CD4-positive, alpha-beta memory T cell (primary cell): ENCODE measurements around the gene OTOS. TPM values are rescaled to one million over a fixed set of nuclear protein-coding genes. Genes with fewer than 3 reads are reported as not detected.

Source experiments
- CTCF ChIA-PET: fragments of 350-600 bp; sonication (Branson Sonifier 250); formaldehyde crosslinking; loops from one replicate; lab custom pipeline; 2021; ENCODE audit warnings: inconsistent platforms; ENCODE audit not compliant: partially characterized antibody; lab: Charles Lee
- POLR2A ChIA-PET: fragments of 350-600 bp; sonication (Branson Sonifier 250); formaldehyde crosslinking; loops from one replicate; lab custom pipeline; 2021; ENCODE audit not compliant: partially characterized antibody; lab: Charles Lee
- DNase-seq, 5 donors: peaks; one replicate each; pipeline versions ENCODE4 v3.0.0 to v3.0.0-alpha.2; 2020 to 2022; ENCODE audit warnings: mixed read lengths in 1 of 5
- H3K27ac ChIP-seq: one replicate; pipeline ENCODE4 v1.7.0; 2013; ENCODE audit warnings: low read depth, low read length
- H3K27me3 ChIP-seq: 2 replicates; pipeline ENCODE4 v1.7.0; 2013; ENCODE audit warnings: mild to moderate bottlenecking, low read length, moderate library complexity; ENCODE audit not compliant: insufficient read depth
- H3K36me3 ChIP-seq: 2 replicates; pipeline ENCODE4 v1.7.0; 2013; ENCODE audit warnings: mild to moderate bottlenecking, low read length, moderate library complexity; ENCODE audit not compliant: insufficient read depth
- H3K4me1 ChIP-seq: 2 replicates; pipeline ENCODE4 v1.7.0; 2013; ENCODE audit warnings: mild to moderate bottlenecking, low read length, moderate library complexity; ENCODE audit not compliant: insufficient read depth
- H3K4me3 ChIP-seq, 2 donors: one replicate each; pipeline ENCODE4 v1.7.0; 2013; ENCODE audit warnings: low read length in 2 of 2, mild to moderate bottlenecking in 1 of 2
- H3K9me3 ChIP-seq, 2 donors: one replicate each; pipeline ENCODE4 v1.7.0; 2013; ENCODE audit warnings: low read length in 2 of 2, control low read depth in 1 of 2; ENCODE audit not compliant: control insufficient read depth in 1 of 2
- H3K27ac Mint-ChIP-seq, 7 donors: one replicate each; pipeline ENCODE4 v1.8.0; 2020 to 2021; ENCODE audit warnings: mixed read lengths in 7 of 7, mild to moderate bottlenecking in 6 of 7, inconsistent platforms in 3 of 7, moderate library complexity in 3 of 7
- H3K27me3 Mint-ChIP-seq, 2 donors: one replicate each; pipeline ENCODE4 v1.8.0; 2020 to 2021; ENCODE audit warnings: mixed read lengths in 2 of 2
- H3K36me3 Mint-ChIP-seq, 2 donors: one replicate each; pipeline ENCODE4 v1.8.0; 2020 to 2021; ENCODE audit warnings: mixed read lengths in 2 of 2, inconsistent platforms in 1 of 2, mild to moderate bottlenecking in 1 of 2
- H3K4me1 Mint-ChIP-seq, 4 donors: one replicate each; pipeline ENCODE4 v1.8.0; 2020 to 2021; ENCODE audit warnings: mixed read lengths in 4 of 4, mild to moderate bottlenecking in 1 of 4
- H3K4me3 Mint-ChIP-seq, 8 donors: one replicate each; pipeline ENCODE4 v1.8.0; 2020 to 2021; ENCODE audit warnings: mixed read lengths in 8 of 8, mild to moderate bottlenecking in 7 of 8, moderate library complexity in 6 of 8, inconsistent platforms in 3 of 8
- H3K9me3 Mint-ChIP-seq, 8 donors: one replicate each; pipeline ENCODE4 v1.8.0; 2020 to 2021; ENCODE audit warnings: mixed read lengths in 8 of 8, mild to moderate bottlenecking in 5 of 8, inconsistent platforms in 3 of 8, moderate library complexity in 1 of 8
- intact Hi-C: fragments of 100-400 bp; cut with micrococcal nuclease; formaldehyde crosslinking; loops from one replicate; pipeline ENCODE4 v1.15.1; 2023
- polyA plus RNA-seq, 2 donors: library from polyadenylated mRNA; unstranded; fragments of 300-500 nt; fragmentation: Illumina TruSeq; gene quantifications; one replicate each; pipeline ENCODE4 v1.2.3, GENCODE V29; 2021
- total RNA-seq, 2 experiments: library from RNA; stranded (reverse); gene quantifications; one replicate each; pipeline ENCODE4 v1.2.3, GENCODE V29; 2021

OTOS gene
- total and polyA plus RNA-seq, 4 experiments from 2014 or later = not detected

- Mint-ChIP-seq H3K4me1 (peaks cover 0 to 8% (median under 1%) of the 10 kb centered on the region in 4 donors), H3K36me3 (no peaks in the 10 kb centered on the region), H3K9me3 (peaks cover 0 to 1% (median 0%) of the 10 kb centered on the region in 8 donors), H3K27ac (no peak overlapping the region), H3K27me3 (peaks cover 0 to 8% of the 10 kb centered on the region in 2 donors), H3K4me3 (peak overlapping the region in 1 of 8 donors; percentile 17)
- H3K27ac ChIP-seq = no peak overlapping the region
- no peaks in the 10 kb centered on the region for H3K36me3 ChIP-seq
- no peaks in the 10 kb centered on the region for H3K27me3 ChIP-seq
- ChIA-PET CTCF (interaction anchor here (0.9 to 8.8 kb wide), 15 partner anchors 9 to 1110 kb away, joined by 3 to 149 read pairs (median 4); no protein-coding TSS in a partner anchor), POLR2A (interaction anchor here (1.0 to 1.3 kb wide), 3 partner anchors 10 to 209 kb away, joined by 3 to 4 read pairs (median 3); no protein-coding TSS in a partner anchor)
- no peaks in the 10 kb centered on the region for H3K4me1 ChIP-seq
- peak; percentile 70 to 79 (median 74) for DNase-seq
- H3K4me3 ChIP-seq = no peak overlapping the region
- intact Hi-C loops = loop anchor here (5.0 kb wide), 3 partner anchors 212 to 1422 kb away; no protein-coding TSS in a partner anchor
- H3K9me3 ChIP-seq = no peaks in the 10 kb centered on the region
Observed at GRCh38 chr2:240143801-240144648, 3.6 kb upstream of the OTOS start.

- peaks cover 0 to 8% of the 10 kb centered on the region in 2 donors for H3K27me3 Mint-ChIP-seq
- no peaks in the 10 kb centered on the region for H3K36me3 Mint-ChIP-seq
- Histone ChIP-seq H3K9me3 (no peaks in the 10 kb centered on the region), H3K36me3 (no peaks in the 10 kb centered on the region), H3K27me3 (no peaks in the 10 kb centered on the region), H3K4me1 (no peaks in the 10 kb centered on the region), H3K4me3 (no peak overlapping the region), H3K27ac (no peak overlapping the region)
- H3K4me3 Mint-ChIP-seq = no peak overlapping the region
- no peak for DNase-seq
- intact Hi-C loops = loop anchor here (5.0 kb wide), 3 partner anchors 211 to 1421 kb away; no protein-coding TSS in a partner anchor
- H3K27ac Mint-ChIP-seq = no peak overlapping the region
- POLR2A ChIA-PET = interaction anchor here (1.0 to 1.3 kb wide), 3 partner anchors 9 to 208 kb away, joined by 3 to 4 read pairs (median 3); no protein-coding TSS in a partner anchor
- peaks cover 0 to 1% (median 0%) of the 10 kb centered on the region in 8 donors for H3K9me3 Mint-ChIP-seq
- peaks cover 0 to 8% (median under 1%) of the 10 kb centered on the region in 4 donors for H3K4me1 Mint-ChIP-seq
- CTCF ChIA-PET = interaction anchor here (0.9 to 8.8 kb wide), 15 partner anchors 8 to 1110 kb away, joined by 3 to 149 read pairs (median 4); no protein-coding TSS in a partner anchor
Observed at GRCh38 chr2:240143276-240143675, 2.8 kb upstream of the OTOS start.

- Mint-ChIP-seq H3K27me3 (peaks cover 0 to 8% of the 10 kb centered on the region in 2 donors), H3K27ac (no peak overlapping the region)
- intact Hi-C loops = loop anchor here (5.0 kb wide), 3 partner anchors 211 to 1421 kb away; no protein-coding TSS in a partner anchor
Observed at GRCh38 chr2:240142859-240143258, 2.4 kb upstream of the OTOS start.

GRCh38 chr2:240142256-240142775 is 1.9 kb upstream of the OTOS start:
- DNase-seq = no peak
- Mint-ChIP-seq H3K36me3 (no peaks in the 10 kb centered on the region), H3K4me1 (peaks cover under 1 to 8% (median 1%) of the 10 kb centered on the region in 4 donors), H3K27ac (no peak overlapping the region), H3K27me3 (peaks cover 0 to 6% of the 10 kb centered on the region in 2 donors), H3K4me3 (no peak overlapping the region), H3K9me3 (no peaks in the 10 kb centered on the region)
- Histone ChIP-seq H3K4me3 (no peak overlapping the region), H3K4me1 (peaks cover 1% of the 10 kb centered on the region), H3K36me3 (no peaks in the 10 kb centered on the region), H3K9me3 (no peaks in the 10 kb centered on the region), H3K27me3 (no peaks in the 10 kb centered on the region), H3K27ac (no peak overlapping the region)
- CTCF ChIA-PET = interaction anchor here (1.0 to 8.8 kb wide), 5 partner anchors 9 to 83 kb away, joined by 3 to 149 read pairs (median 5); no protein-coding TSS in a partner anchor
- POLR2A ChIA-PET = no interaction called here
- intact Hi-C loops = loop anchor here (5.0 kb wide), 3 partner anchors 210 to 1420 kb away; no protein-coding TSS in a partner anchor

More at GRCh38 chr2:240142859-240143258, 2.4 kb upstream of the OTOS start:
- no peaks in the 10 kb centered on the region for H3K36me3 ChIP-seq
- no peaks in the 10 kb centered on the region for H3K9me3 ChIP-seq
- Mint-ChIP-seq H3K9me3 (peaks cover 0 to 1% (median 0%) of the 10 kb centered on the region in 8 donors), H3K4me1 (peaks cover 0 to 5% (median 2%) of the 10 kb centered on the region in 4 donors), H3K36me3 (no peaks in the 10 kb centered on the region), H3K4me3 (no peak overlapping the region)
- no peak overlapping the region for H3K27ac ChIP-seq
- DNase-seq = no peak
- H3K4me3 ChIP-seq = no peak overlapping the region
- no peaks in the 10 kb centered on the region for H3K4me1 ChIP-seq
- POLR2A ChIA-PET = interaction anchor here (1.3 kb wide), 1 partner anchor 9 kb away, joined by 4 read pairs; no protein-coding TSS in a partner anchor
- no peaks in the 10 kb centered on the region for H3K27me3 ChIP-seq
- CTCF ChIA-PET = interaction anchor here (0.9 to 8.8 kb wide), 12 partner anchors 8 to 1109 kb away, joined by 3 to 149 read pairs (median 4); no protein-coding TSS in a partner anchor

GRCh38 chr2:240141736-240142135 is 1.3 kb upstream of the OTOS start:
- Histone ChIP-seq H3K27ac (no peak overlapping the region), H3K9me3 (no peaks in the 10 kb centered on the region), H3K4me3 (no peak overlapping the region), H3K4me1 (peaks cover 7% of the 10 kb centered on the region), H3K36me3 (no peaks in the 10 kb centered on the region), H3K27me3 (no peaks in the 10 kb centered on the region)
- Mint-ChIP-seq H3K27ac (no peak overlapping the region), H3K4me1 (peaks cover 4 to 14% (median 6%) of the 10 kb centered on the region in 4 donors), H3K36me3 (no peaks in the 10 kb centered on the region), H3K27me3 (peaks cover 0 to 4% of the 10 kb centered on the region in 2 donors), H3K4me3 (no peak overlapping the region), H3K9me3 (no peaks in the 10 kb centered on the region)
- ChIA-PET CTCF (interaction anchor here (1.0 to 8.8 kb wide), 3 partner anchors 9 to 82 kb away, joined by 3 to 149 read pairs (median 22); no protein-coding TSS in a partner anchor), POLR2A (no interaction called here)
- DNase-seq = no peak
- intact Hi-C loops = loop anchor here (5.0 kb wide), 3 partner anchors 209 to 1419 kb away; no protein-coding TSS in a partner anchor

GRCh38 chr2:240140920-240141319 is 462 bp upstream of the OTOS start:
- H3K9me3 ChIP-seq = no peaks in the 10 kb centered on the region
- DNase-seq = no peak
- Mint-ChIP-seq H3K27me3 (peaks cover 0 to 4% of the 10 kb centered on the region in 2 donors), H3K27ac (peak overlapping the region in 1 of 7 donors; percentile 11), H3K36me3 (peaks cover 0 to 2% of the 10 kb centered on the region in 2 donors), H3K4me3 (no peak overlapping the region), H3K9me3 (no peaks in the 10 kb centered on the region), H3K4me1 (peaks cover 4 to 15% (median 9%) of the 10 kb centered on the region in 4 donors)
- H3K36me3 ChIP-seq = no peaks in the 10 kb centered on the region
- ChIA-PET POLR2A (no interaction called here), CTCF (interaction anchor here (0.9 to 8.8 kb wide), 2 partner anchors 81 to 120 kb away, joined by 3 to 149 read pairs; no protein-coding TSS in a partner anchor)
- H3K27ac ChIP-seq = no peak overlapping the region
- peaks cover 7% of the 10 kb centered on the region for H3K4me1 ChIP-seq
- H3K4me3 ChIP-seq = no peak overlapping the region
- intact Hi-C loops = loop anchor here (5.0 kb wide), 3 partner anchors 209 to 1419 kb away; no protein-coding TSS in a partner anchor
- no peaks in the 10 kb centered on the region for H3K27me3 ChIP-seq
